ENCODE results near the gene KLF3.

The KLF3 gene

GRCh38 chr4:38676986-38677385 is 13.0 kb downstream of the KLF3 start:
- Histone ChIP-seq H3K27ac (ENCODE audit: low read depth, low read length) (no peak overlapping the region), H3K9me2 (replicated peaks; ENCODE audit: control insufficient read depth, low read length) (no peaks in the 10 kb centered on the region), H3K4me1 (ENCODE audit: control insufficient read depth, low read length) (no peaks in the 10 kb centered on the region), H3F3A (ENCODE audit: control insufficient read depth, insufficient read depth) (no peaks in the 10 kb centered on the region), H4K20me1 (ENCODE audit: control insufficient read depth, insufficient read depth, low read depth, low read length) (no peaks in the 10 kb centered on the region), H3K36me3 (ENCODE audit: control insufficient read depth, low read length) (no peaks in the 10 kb centered on the region), H3K9me3 (ENCODE audit: control insufficient read depth, insufficient read depth, low read length) (no peaks in the 10 kb centered on the region), H3K4me3 (ENCODE audit: low read length) (no peak overlapping the region), H3K27me3 (ENCODE audit: control insufficient read depth, low read length) (peaks cover 28% of the 10 kb centered on the region), H3K4me2 (ENCODE audit: low read length) (no peak overlapping the region), H3K79me2 (ENCODE audit: control insufficient read depth, low read length) (no peaks in the 10 kb centered on the region)
- TF ChIP-seq EZH2phosphoT487 (IDR thresholded peaks at IDR 0.05; ENCODE audit: borderline replicate concordance, low read length), result no peak
- TF ChIP-seq, protein P1, sequence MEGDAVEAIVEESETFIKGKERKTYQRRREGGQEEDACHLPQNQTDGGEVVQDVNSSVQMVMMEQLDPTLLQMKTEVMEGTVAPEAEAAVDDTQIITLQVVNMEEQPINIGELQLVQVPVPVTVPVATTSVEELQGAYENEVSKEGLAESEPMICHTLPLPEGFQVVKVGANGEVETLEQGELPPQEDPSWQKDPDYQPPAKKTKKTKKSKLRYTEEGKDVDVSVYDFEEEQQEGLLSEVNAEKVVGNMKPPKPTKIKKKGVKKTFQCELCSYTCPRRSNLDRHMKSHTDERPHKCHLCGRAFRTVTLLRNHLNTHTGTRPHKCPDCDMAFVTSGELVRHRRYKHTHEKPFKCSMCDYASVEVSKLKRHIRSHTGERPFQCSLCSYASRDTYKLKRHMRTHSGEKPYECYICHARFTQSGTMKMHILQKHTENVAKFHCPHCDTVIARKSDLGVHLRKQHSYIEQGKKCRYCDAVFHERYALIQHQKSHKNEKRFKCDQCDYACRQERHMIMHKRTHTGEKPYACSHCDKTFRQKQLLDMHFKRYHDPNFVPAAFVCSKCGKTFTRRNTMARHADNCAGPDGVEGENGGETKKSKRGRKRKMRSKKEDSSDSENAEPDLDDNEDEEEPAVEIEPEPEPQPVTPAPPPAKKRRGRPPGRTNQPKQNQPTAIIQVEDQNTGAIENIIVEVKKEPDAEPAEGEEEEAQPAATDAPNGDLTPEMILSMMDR (IDR thresholded peaks at IDR 0.05; ENCODE audit: low read depth, low read length, poor library complexity, severe bottlenecking), result no peak

GRCh38 chr4:38677441-38677840 is 13.4 kb downstream of the KLF3 start:
- H3K4me3 ChIP-seq (ENCODE audit: low read length), result no peak overlapping the region
- H3K27ac ChIP-seq (ENCODE audit: low read depth, low read length), result no peak overlapping the region
- no peaks in the 10 kb centered on the region for H3K9me3 ChIP-seq (ENCODE audit: control insufficient read depth, insufficient read depth, low read length)
- no peaks in the 10 kb centered on the region for H4K20me1 ChIP-seq (ENCODE audit: control insufficient read depth, insufficient read depth, low read depth, low read length)
- peaks cover 28% of the 10 kb centered on the region for H3K27me3 ChIP-seq (ENCODE audit: control insufficient read depth, low read length)
- no peaks in the 10 kb centered on the region for H3K79me2 ChIP-seq (ENCODE audit: control insufficient read depth, low read length)
- no peaks in the 10 kb centered on the region for H3F3A ChIP-seq (ENCODE audit: control insufficient read depth, insufficient read depth)
- no peaks in the 10 kb centered on the region for H3K36me3 ChIP-seq (ENCODE audit: control insufficient read depth, low read length)
- no peak overlapping the region for H3K4me2 ChIP-seq (ENCODE audit: low read length)
- H3K4me1 ChIP-seq (ENCODE audit: control insufficient read depth, low read length), result no peaks in the 10 kb centered on the region
- TF ChIP-seq EZH2phosphoT487 (IDR thresholded peaks at IDR 0.05; ENCODE audit: borderline replicate concordance, low read length), result no peak
- TF ChIP-seq, protein P1 (IDR thresholded peaks at IDR 0.05; ENCODE audit: low read depth, low read length, poor library complexity, severe bottlenecking), result no peak
- no peaks in the 10 kb centered on the region for H3K9me2 ChIP-seq (replicated peaks; ENCODE audit: control insufficient read depth, low read length)

DNA sequence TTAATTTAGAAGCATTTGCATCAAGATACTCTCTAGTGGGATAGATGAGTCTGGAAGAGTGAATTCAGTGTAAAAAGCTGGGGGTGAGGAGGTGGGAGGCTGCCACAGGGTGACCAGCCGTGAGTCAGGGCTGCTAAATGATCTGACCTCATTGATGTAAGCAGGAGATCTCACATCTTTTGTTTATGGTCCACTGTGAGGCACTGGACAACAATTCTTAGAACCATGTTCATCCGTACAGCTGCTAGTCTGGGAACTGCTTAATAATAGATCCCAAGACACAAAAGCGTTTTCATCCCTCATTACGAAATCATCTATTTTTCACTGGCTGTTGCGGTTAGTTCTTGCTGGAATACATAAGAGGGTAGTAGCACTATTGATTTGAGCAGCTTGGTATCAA is 14.1 kb downstream of the KLF3 start:
- H3K9me2 ChIP-seq (replicated peaks; ENCODE audit: control insufficient read depth, low read length), result no peaks in the 10 kb centered on the region
- H3K27me3 ChIP-seq (ENCODE audit: control insufficient read depth, low read length), result peaks cover 28% of the 10 kb centered on the region
- H3K79me2 ChIP-seq (ENCODE audit: control insufficient read depth, low read length), result no peaks in the 10 kb centered on the region
- H3F3A ChIP-seq (ENCODE audit: control insufficient read depth, insufficient read depth), result no peaks in the 10 kb centered on the region
- no peaks in the 10 kb centered on the region for H3K4me1 ChIP-seq (ENCODE audit: control insufficient read depth, low read length)
- no peaks in the 10 kb centered on the region for H3K9me3 ChIP-seq (ENCODE audit: control insufficient read depth, insufficient read depth, low read length)
- H3K4me3 ChIP-seq (ENCODE audit: low read length), result no peak overlapping the region
- no peaks in the 10 kb centered on the region for H3K36me3 ChIP-seq (ENCODE audit: control insufficient read depth, low read length)
- H3K4me2 ChIP-seq (ENCODE audit: low read length), result no peak overlapping the region
- TF ChIP-seq EZH2phosphoT487 (IDR thresholded peaks at IDR 0.05; ENCODE audit: borderline replicate concordance, low read length), result no peak
- TF ChIP-seq, protein P1 (IDR thresholded peaks at IDR 0.05; ENCODE audit: low read depth, low read length, poor library complexity, severe bottlenecking), result no peak
- no peaks in the 10 kb centered on the region for H4K20me1 ChIP-seq (ENCODE audit: control insufficient read depth, insufficient read depth, low read depth, low read length)
- H3K27ac ChIP-seq (ENCODE audit: low read depth, low read length), result no peak overlapping the region

- Histone ChIP-seq H3K4me2 (ENCODE audit: low read length) (no peak overlapping the region), H3F3A (ENCODE audit: control insufficient read depth, insufficient read depth) (no peaks in the 10 kb centered on the region), H3K36me3 (ENCODE audit: control insufficient read depth, low read length) (no peaks in the 10 kb centered on the region), H3K79me2 (ENCODE audit: control insufficient read depth, low read length) (no peaks in the 10 kb centered on the region), H4K20me1 (ENCODE audit: control insufficient read depth, insufficient read depth, low read depth, low read length) (no peaks in the 10 kb centered on the region), H3K27me3 (ENCODE audit: control insufficient read depth, low read length) (peaks cover 22% of the 10 kb centered on the region), H3K27ac (ENCODE audit: low read depth, low read length) (no peak overlapping the region), H3K9me3 (ENCODE audit: control insufficient read depth, insufficient read depth, low read length) (no peaks in the 10 kb centered on the region), H3K4me3 (ENCODE audit: low read length) (no peak overlapping the region), H3K9me2 (replicated peaks; ENCODE audit: control insufficient read depth, low read length) (no peaks in the 10 kb centered on the region), H3K4me1 (ENCODE audit: control insufficient read depth, low read length) (no peaks in the 10 kb centered on the region)
- no peak for TF ChIP-seq EZH2phosphoT487 (IDR thresholded peaks at IDR 0.05; ENCODE audit: borderline replicate concordance, low read length)
- TF ChIP-seq, protein P1 (IDR thresholded peaks at IDR 0.05; ENCODE audit: low read depth, low read length, poor library complexity, severe bottlenecking), result no peak
These were observed 15.9 kb downstream of the KLF3 start for GRCh38 chr4:38679921-38680320.
